Progenitor cell of endocrine pancreas (in vitro differentiated cells): ENCODE measurements around the gene ADIG. TPM values are rescaled to one million over a fixed set of nuclear protein-coding genes. Genes with fewer than 3 reads are reported as not detected.

Source experiments
- DNase-seq: peaks from one replicate; pipeline ENCODE4 v3.0.0; 2021; ENCODE audit warnings: low spot score; ENCODE audit not compliant: unreplicated experiment
- H3K27ac Mint-ChIP-seq: 2 replicates; pipeline ENCODE4 v1.8.0; 2021; ENCODE audit warnings: mild to moderate bottlenecking, moderate library complexity, mixed read lengths
- H3K27me3 Mint-ChIP-seq: 2 replicates; pipeline ENCODE4 v1.8.0; 2021; ENCODE audit warnings: mixed read lengths
- H3K36me3 Mint-ChIP-seq: 2 replicates; pipeline ENCODE4 v1.8.0; 2022; ENCODE audit warnings: mixed read lengths; ENCODE audit not compliant: insufficient read depth
- H3K4me1 Mint-ChIP-seq: 2 replicates; pipeline ENCODE4 v1.8.0; 2021; ENCODE audit warnings: low read depth, mixed read lengths
- H3K4me3 Mint-ChIP-seq: 2 replicates; pipeline ENCODE4 v1.8.0; 2021; ENCODE audit warnings: low read depth, mild to moderate bottlenecking, moderate library complexity, mixed read lengths
- H3K9me3 Mint-ChIP-seq: 2 replicates; pipeline ENCODE4 v1.8.0; 2021; ENCODE audit warnings: low read depth, mixed read lengths
- total RNA-seq: library from RNA; stranded (reverse); gene quantifications from 2 replicates; pipeline ENCODE4 v1.2.1, GENCODE V29; 2021
- TF ChIP-seq, protein P1 (sequence below): fragments of 200-600 bp; sonication (generic); IDR thresholded peaks from one replicate; pipeline ENCODE4 v1.5.0; 2021; ENCODE audit warnings: antibody characterized with exemption, mild to moderate bottlenecking; ENCODE audit not compliant: unreplicated experiment

ADIG gene
- total RNA-seq, 1 donor from 2014 or later, result not detected

DNA sequence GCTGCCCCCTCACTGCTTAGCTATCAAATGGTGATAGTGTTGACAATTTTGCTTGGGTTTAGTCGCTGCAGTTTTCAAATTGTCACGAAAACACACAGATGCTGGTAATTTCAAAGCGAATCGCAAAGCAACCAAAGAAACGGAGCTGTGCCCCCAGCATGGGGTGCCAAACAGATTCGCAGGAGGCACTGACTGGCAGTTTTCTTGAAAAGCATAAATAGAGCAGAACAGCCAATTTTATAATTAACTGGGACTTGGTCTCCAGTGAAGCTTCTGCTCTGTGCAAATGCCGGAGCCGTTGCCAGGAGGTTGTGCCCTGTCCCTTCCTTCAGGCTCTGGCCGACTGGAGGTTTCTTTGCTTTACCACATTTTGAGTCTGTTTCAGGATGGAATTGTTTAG lies 39.4 kb downstream of the ADIG start:
- TF ChIP-seq, protein P1, sequence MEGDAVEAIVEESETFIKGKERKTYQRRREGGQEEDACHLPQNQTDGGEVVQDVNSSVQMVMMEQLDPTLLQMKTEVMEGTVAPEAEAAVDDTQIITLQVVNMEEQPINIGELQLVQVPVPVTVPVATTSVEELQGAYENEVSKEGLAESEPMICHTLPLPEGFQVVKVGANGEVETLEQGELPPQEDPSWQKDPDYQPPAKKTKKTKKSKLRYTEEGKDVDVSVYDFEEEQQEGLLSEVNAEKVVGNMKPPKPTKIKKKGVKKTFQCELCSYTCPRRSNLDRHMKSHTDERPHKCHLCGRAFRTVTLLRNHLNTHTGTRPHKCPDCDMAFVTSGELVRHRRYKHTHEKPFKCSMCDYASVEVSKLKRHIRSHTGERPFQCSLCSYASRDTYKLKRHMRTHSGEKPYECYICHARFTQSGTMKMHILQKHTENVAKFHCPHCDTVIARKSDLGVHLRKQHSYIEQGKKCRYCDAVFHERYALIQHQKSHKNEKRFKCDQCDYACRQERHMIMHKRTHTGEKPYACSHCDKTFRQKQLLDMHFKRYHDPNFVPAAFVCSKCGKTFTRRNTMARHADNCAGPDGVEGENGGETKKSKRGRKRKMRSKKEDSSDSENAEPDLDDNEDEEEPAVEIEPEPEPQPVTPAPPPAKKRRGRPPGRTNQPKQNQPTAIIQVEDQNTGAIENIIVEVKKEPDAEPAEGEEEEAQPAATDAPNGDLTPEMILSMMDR, result no peak
- H3K4me1 Mint-ChIP-seq, result no peaks in the 10 kb centered on the region
- H3K27ac Mint-ChIP-seq, result no peak overlapping the region
- DNase-seq, result no peak
- H3K9me3 Mint-ChIP-seq, result no peaks in the 10 kb centered on the region
- H3K4me3 Mint-ChIP-seq, result no peak overlapping the region
- H3K36me3 Mint-ChIP-seq, result no peaks in the 10 kb centered on the region
- peaks cover 13% of the 10 kb centered on the region for H3K27me3 Mint-ChIP-seq

GRCh38 chr20:38623061-38623460 lies 42.1 kb downstream of the ADIG start:
- no peak overlapping the region for H3K4me3 Mint-ChIP-seq
- no peaks in the 10 kb centered on the region for H3K4me1 Mint-ChIP-seq
- H3K36me3 Mint-ChIP-seq, result no peaks in the 10 kb centered on the region
- H3K27ac Mint-ChIP-seq, result no peak overlapping the region
- no peak for DNase-seq
- peaks cover 7% of the 10 kb centered on the region for H3K27me3 Mint-ChIP-seq
- TF ChIP-seq, protein P1, result no peak
- no peaks in the 10 kb centered on the region for H3K9me3 Mint-ChIP-seq

GRCh38 chr20:38624084-38624483 lies 43.1 kb downstream of the ADIG start:
- H3K27me3 Mint-ChIP-seq, result peaks cover 6% of the 10 kb centered on the region
- TF ChIP-seq, protein P1, result no peak
- no peaks in the 10 kb centered on the region for H3K9me3 Mint-ChIP-seq
- no peak overlapping the region for H3K27ac Mint-ChIP-seq
- no peak overlapping the region for H3K4me3 Mint-ChIP-seq
- no peaks in the 10 kb centered on the region for H3K36me3 Mint-ChIP-seq
- no peak for DNase-seq
- no peaks in the 10 kb centered on the region for H3K4me1 Mint-ChIP-seq

GRCh38 chr20:38625896-38626295 lies 44.9 kb downstream of the ADIG start:
- H3K9me3 Mint-ChIP-seq, result no peaks in the 10 kb centered on the region
- TF ChIP-seq, protein P1, result no peak
- H3K4me1 Mint-ChIP-seq, result no peaks in the 10 kb centered on the region
- H3K36me3 Mint-ChIP-seq, result no peaks in the 10 kb centered on the region
- no peak overlapping the region for H3K4me3 Mint-ChIP-seq
- H3K27me3 Mint-ChIP-seq, result no peaks in the 10 kb centered on the region
- no peak overlapping the region for H3K27ac Mint-ChIP-seq
- no peak for DNase-seq

DNA sequence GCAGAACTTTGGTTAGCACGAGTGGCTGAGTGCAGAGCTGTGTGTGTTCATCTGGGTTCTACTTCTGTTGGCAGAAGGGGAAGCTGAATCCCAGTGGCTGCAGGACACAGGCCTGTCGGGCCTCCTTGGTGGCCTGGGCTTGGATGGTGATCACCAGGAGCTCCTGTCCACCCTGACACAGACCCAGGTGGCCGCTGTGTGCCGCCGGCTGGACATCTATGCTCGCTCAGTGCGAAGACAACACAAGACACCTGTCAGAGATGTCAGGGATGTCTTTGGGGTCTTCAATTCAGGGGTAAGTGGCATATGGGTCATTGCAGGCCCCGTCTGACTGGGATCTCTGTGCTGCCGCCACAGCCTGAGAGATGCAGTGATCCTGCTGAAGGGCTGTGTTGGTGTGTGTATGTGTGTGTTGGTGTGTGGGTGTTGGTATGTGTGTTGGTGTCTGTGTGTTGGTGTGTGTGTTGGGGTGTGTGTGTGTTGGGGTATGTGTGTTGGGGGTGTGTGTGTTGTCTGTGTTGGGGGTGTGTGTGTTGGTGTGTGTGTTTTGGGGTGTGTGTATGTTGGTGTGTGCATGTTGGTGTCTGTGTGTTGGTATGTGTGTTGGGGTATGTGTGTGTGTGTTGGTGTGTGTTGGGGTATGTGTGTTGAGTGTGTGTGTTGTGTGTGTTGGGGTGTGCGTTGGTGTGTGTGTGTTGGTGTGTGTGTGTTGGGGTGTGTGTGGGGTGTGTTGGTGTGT lies 46.1 kb downstream of the ADIG start:
- no peaks in the 10 kb centered on the region for H3K27me3 Mint-ChIP-seq
- H3K27ac Mint-ChIP-seq, result no peak overlapping the region
- no peaks in the 10 kb centered on the region for H3K4me1 Mint-ChIP-seq
- TF ChIP-seq, protein P1, result no peak
- no peak for DNase-seq
- H3K4me3 Mint-ChIP-seq, result no peak overlapping the region
- no peaks in the 10 kb centered on the region for H3K36me3 Mint-ChIP-seq
- no peaks in the 10 kb centered on the region for H3K9me3 Mint-ChIP-seq
